ENCODE results near the gene MCOLN3. TPM values are rescaled to one million over a fixed set of nuclear protein-coding genes. Genes with fewer than 3 reads are reported as not detected.
A peak's percentile ranks its signal among the peaks of the same experiment; 100 is the strongest.

MCOLN3 gene
- polyA plus RNA-seq, 4 donors = 1.2 to 192 (median 2.6) TPM

- Histone ChIP-seq H3K27ac (ENCODE audit: low read depth in 1 of 3, low read length in 2 of 3) (no peak overlapping the region), H3K36me3 (ENCODE audit: control insufficient read depth in 3 of 3, insufficient read depth in 2 of 3, low read depth in 1 of 3, low read length in 3 of 3) (no peaks in the 10 kb centered on the region), H3K27me3 (ENCODE audit: control insufficient read depth in 3 of 3, insufficient read depth in 3 of 3, low read length in 3 of 3) (no peaks in the 10 kb centered on the region), H3K4me1 (ENCODE audit: control insufficient read depth in 3 of 3, insufficient read depth in 2 of 3, low read depth in 1 of 3, low read length in 2 of 3) (peaks cover 0 to 4% (median 2%) of the 10 kb centered on the region in 3 donors), H3K9me3 (ENCODE audit: control insufficient read depth in 2 of 2, insufficient read depth in 1 of 2, low read depth in 1 of 2, low read length in 1 of 2) (no peaks in the 10 kb centered on the region), H3K4me3 (ENCODE audit: low read depth in 1 of 3, low read length in 3 of 3) (no peak overlapping the region)
- DNase-seq (peak in 1 of 2 donors; percentile 58), FAIRE-seq (no peak)
- WGBS, 3 donors = 0 to 31% (median 3%) methylated on average over 1 of the region's 1 CpG
Observed at GRCh38 chr1:84972377-84972987, 75.8 kb downstream of the MCOLN3 start.

- DNase-seq (no peak), FAIRE-seq (no peak)
- H3K9me3 ChIP-seq (ENCODE audit: control insufficient read depth in 2 of 2, insufficient read depth in 1 of 2, low read depth in 1 of 2, low read length in 1 of 2) = no peaks in the 10 kb centered on the region
- H3K36me3 ChIP-seq (ENCODE audit: control insufficient read depth in 3 of 3, insufficient read depth in 2 of 3, low read depth in 1 of 3, low read length in 3 of 3) = no peaks in the 10 kb centered on the region
- no peaks in the 10 kb centered on the region for H3K27me3 ChIP-seq (ENCODE audit: control insufficient read depth in 3 of 3, insufficient read depth in 3 of 3, low read length in 3 of 3)
- no peak overlapping the region for H3K4me3 ChIP-seq (ENCODE audit: low read depth in 1 of 3, low read length in 3 of 3)
- 54 to 78% (median 76%) methylated on average over 2 of the region's 2 CpGs for WGBS, 3 donors
- H3K27ac ChIP-seq (ENCODE audit: low read depth in 1 of 3, low read length in 2 of 3) = no peak overlapping the region
- H3K4me1 ChIP-seq (ENCODE audit: control insufficient read depth in 3 of 3, insufficient read depth in 2 of 3, low read depth in 1 of 3, low read length in 2 of 3) = peaks cover 0 to 4% (median 2%) of the 10 kb centered on the region in 3 donors
Observed at GRCh38 chr1:84971957-84972356, 76.3 kb downstream of the MCOLN3 start.

- no peak for DNase-seq
- no peaks in the 10 kb centered on the region for H3K36me3 ChIP-seq (ENCODE audit: control insufficient read depth in 3 of 3, insufficient read depth in 2 of 3, low read depth in 1 of 3, low read length in 3 of 3)
- H3K9me3 ChIP-seq (ENCODE audit: control insufficient read depth in 2 of 2, insufficient read depth in 1 of 2, low read depth in 1 of 2, low read length in 1 of 2) = no peaks in the 10 kb centered on the region
- WGBS, 3 donors = 81 to 90% (median 86%) methylated on average over 7 of the region's 7 CpGs
- no peak overlapping the region for H3K4me3 ChIP-seq (ENCODE audit: low read depth in 1 of 3, low read length in 3 of 3)
- no peak for FAIRE-seq
- peaks cover 0 to 4% (median 2%) of the 10 kb centered on the region in 3 donors for H3K4me1 ChIP-seq (ENCODE audit: control insufficient read depth in 3 of 3, insufficient read depth in 2 of 3, low read depth in 1 of 3, low read length in 2 of 3)
- H3K27ac ChIP-seq (ENCODE audit: low read depth in 1 of 3, low read length in 2 of 3) = no peak overlapping the region
- no peaks in the 10 kb centered on the region for H3K27me3 ChIP-seq (ENCODE audit: control insufficient read depth in 3 of 3, insufficient read depth in 3 of 3, low read length in 3 of 3)
Observed at GRCh38 chr1:84969489-84970250, 78.6 kb downstream of the MCOLN3 start.

GRCh38 chr1:84968865-84969264 lies 79.4 kb downstream of the MCOLN3 start:
- no peaks in the 10 kb centered on the region for H3K36me3 ChIP-seq (ENCODE audit: control insufficient read depth in 3 of 3, insufficient read depth in 2 of 3, low read depth in 1 of 3, low read length in 3 of 3)
- H3K4me1 ChIP-seq (ENCODE audit: control insufficient read depth in 3 of 3, insufficient read depth in 2 of 3, low read depth in 1 of 3, low read length in 2 of 3) = peaks cover 0 to 4% (median 2%) of the 10 kb centered on the region in 3 donors
- no peak overlapping the region for H3K4me3 ChIP-seq (ENCODE audit: low read depth in 1 of 3, low read length in 3 of 3)
- DNase-seq = no peak
- WGBS, 3 donors = 93 to 98% (median 98%) methylated on average over 3 of the region's 3 CpGs
- no peak for FAIRE-seq
- no peak overlapping the region for H3K27ac ChIP-seq (ENCODE audit: low read depth in 1 of 3, low read length in 2 of 3)
- no peaks in the 10 kb centered on the region for H3K9me3 ChIP-seq (ENCODE audit: control insufficient read depth in 2 of 2, insufficient read depth in 1 of 2, low read depth in 1 of 2, low read length in 1 of 2)
- no peaks in the 10 kb centered on the region for H3K27me3 ChIP-seq (ENCODE audit: control insufficient read depth in 3 of 3, insufficient read depth in 3 of 3, low read length in 3 of 3)

- DNase-seq (peak in 1 of 2 donors; percentile 26), FAIRE-seq (no peak)
- no peak overlapping the region for H3K4me3 ChIP-seq (ENCODE audit: low read depth in 1 of 3, low read length in 3 of 3)
- H3K27me3 ChIP-seq (ENCODE audit: control insufficient read depth in 3 of 3, insufficient read depth in 3 of 3, low read length in 3 of 3) = no peaks in the 10 kb centered on the region
- H3K4me1 ChIP-seq (ENCODE audit: control insufficient read depth in 3 of 3, insufficient read depth in 2 of 3, low read depth in 1 of 3, low read length in 2 of 3) = peaks cover 0 to 4% (median 2%) of the 10 kb centered on the region in 3 donors
- H3K9me3 ChIP-seq (ENCODE audit: control insufficient read depth in 2 of 2, insufficient read depth in 1 of 2, low read depth in 1 of 2, low read length in 1 of 2) = no peaks in the 10 kb centered on the region
- H3K36me3 ChIP-seq (ENCODE audit: control insufficient read depth in 3 of 3, insufficient read depth in 2 of 3, low read depth in 1 of 3, low read length in 3 of 3) = no peaks in the 10 kb centered on the region
- H3K27ac ChIP-seq (ENCODE audit: low read depth in 1 of 3, low read length in 2 of 3) = no peak overlapping the region
- 48 to 64% (median 54%) methylated on average over 1 of the region's 1 CpG for WGBS, 3 donors
Observed at GRCh38 chr1:84968101-84968500, 80.2 kb downstream of the MCOLN3 start.

Other genes starting within 250 kb of the MCOLN3 start
- under 1 TPM in 2 of 4 donors, not detected in 2; 0.12 to 0.13 TPM for gene LPAR3, start 155.3 kb downstream of the MCOLN3 start, polyA plus RNA-seq
- 1 to 10 TPM in 2 of 4 donors, under 1 TPM in 2; 0.67 to 2.5 (median 1.2) TPM for gene MCOLN2, start 51.4 kb downstream of the MCOLN3 start, polyA plus RNA-seq
- 1 to 10 TPM; 1.4 to 6.3 (median 1.9) TPM for gene SYDE2, start 152.5 kb upstream of the MCOLN3 start, polyA plus RNA-seq
- 10 to 100 TPM; 15.9 to 35.6 (median 18.5) TPM for gene C1orf52, start 211.2 kb upstream of the MCOLN3 start, polyA plus RNA-seq
- 10 to 100 TPM; 16.3 to 31.2 (median 17.8) TPM for gene BCL10, start 228.1 kb upstream of the MCOLN3 start, polyA plus RNA-seq